Right atrium auricular region (tissue), 2 donors: ENCODE results near the gene IFIT1B. TPM values are rescaled to one million over a fixed set of nuclear protein-coding genes. Genes with fewer than 3 reads are reported as not detected.

ENCODE experiments used
- DNase-seq: peaks from one replicate; pipeline ENCODE4 v3.0.0-alpha.2; 2019; ENCODE audit warnings: low spot score
- H3K27ac ChIP-seq, 2 donors: fragments of 200-600 bp; sonication (generic); 1 replicate in 1 of 2; 2 replicates in 1 of 2; pipeline ENCODE4 v1.5.1; 2016 to 2019
- H3K27me3 ChIP-seq, 2 donors: fragments of 200-600 bp; sonication (generic); one replicate each; pipeline versions ENCODE4 v1.5.1 to v1.6.0; 2017 to 2019
- H3K36me3 ChIP-seq: fragments of 200-600 bp; sonication (generic); one replicate; pipeline ENCODE4 v1.5.1; 2016
- H3K4me1 ChIP-seq, 2 donors: fragments of 200-600 bp; sonication (generic); one replicate each; pipeline versions ENCODE4 v1.5.1 to v1.6.0; 2017 to 2019
- H3K4me3 ChIP-seq, 2 donors: fragments of 200-600 bp; sonication (generic); 1 replicate in 1 of 2; 2 replicates in 1 of 2; pipeline ENCODE4 v1.5.1; 2017 to 2019; ENCODE audit warnings: mild to moderate bottlenecking in 1 of 2, moderate library complexity in 1 of 2
- H3K9me3 ChIP-seq, 2 donors: fragments of 200-600 bp; sonication (generic); one replicate each; pipeline ENCODE4 v1.5.1; 2019
- CTCF ChIP-seq, 2 donors: fragments of 200-600 bp; sonication (generic); IDR thresholded peaks; one replicate each; pipeline ENCODE4 v1.5.1; 2019; ENCODE audit warnings: antibody characterized with exemption in 2 of 2
- total RNA-seq, 2 donors: library from RNA; depleted of rRNA; stranded (reverse); fragments of >200 nt; gene quantifications; one replicate each; pipeline ENCODE4 v1.1.0, GENCODE V29; 2016

IFIT1B gene
- total RNA-seq, 2 donors from 2014 or later, result 0.24 TPM; not detected in 1

- no peak for DNase-seq
- Histone ChIP-seq H3K9me3 (no peaks in the 10 kb centered on the region), H3K36me3 (no peaks in the 10 kb centered on the region), H3K4me3 (no peak overlapping the region), H3K27me3 (no peaks in the 10 kb centered on the region), H3K4me1 (peaks cover 0 to 43% of the 10 kb centered on the region in 2 donors), H3K27ac (no peak overlapping the region)
- no peak for TF ChIP-seq CTCF (IDR thresholded peaks at IDR 0.05)
Measured at GRCh38 chr10:89371079-89371478, 6.8 kb upstream of the IFIT1B start.

GRCh38 chr10:89371987-89372386, 5.9 kb upstream of the IFIT1B start:
- Histone ChIP-seq H3K27ac (no peak overlapping the region), H3K27me3 (no peaks in the 10 kb centered on the region), H3K36me3 (no peaks in the 10 kb centered on the region), H3K4me1 (peaks cover 0 to 43% of the 10 kb centered on the region in 2 donors), H3K9me3 (no peaks in the 10 kb centered on the region), H3K4me3 (no peak overlapping the region)
- TF ChIP-seq CTCF (IDR thresholded peaks at IDR 0.05), result no peak
- DNase-seq, result no peak

- peak overlapping the region; percentile 83 to 87 for H3K27ac ChIP-seq
- no peaks in the 10 kb centered on the region for H3K36me3 ChIP-seq
- H3K4me1 ChIP-seq, result peaks cover 0 to 26% of the 10 kb centered on the region in 2 donors
- DNase-seq, result peak; percentile 97
- no peaks in the 10 kb centered on the region for H3K9me3 ChIP-seq
- H3K4me3 ChIP-seq, result peak overlapping the region in 1 of 2 donors; percentile 7
- H3K27me3 ChIP-seq, result no peaks in the 10 kb centered on the region
- TF ChIP-seq CTCF (IDR thresholded peaks at IDR 0.05), result no peak
Measured at GRCh38 chr10:89373916-89374711, 3.7 kb upstream of the IFIT1B start.

GRCh38 chr10:89374713-89375141, 3.1 kb upstream of the IFIT1B start:
- H3K4me3 ChIP-seq, result peak overlapping the region in 1 of 2 donors; percentile 7
- peak overlapping the region; percentile 83 to 87 for H3K27ac ChIP-seq
- no peak for DNase-seq
- TF ChIP-seq CTCF (IDR thresholded peaks at IDR 0.05), result no peak
- H3K4me1 ChIP-seq, result peaks cover 0 to 22% of the 10 kb centered on the region in 2 donors
- no peaks in the 10 kb centered on the region for H3K36me3 ChIP-seq
- H3K9me3 ChIP-seq, result no peaks in the 10 kb centered on the region
- no peaks in the 10 kb centered on the region for H3K27me3 ChIP-seq

- no peak for TF ChIP-seq CTCF (IDR thresholded peaks at IDR 0.05)
- Histone ChIP-seq H3K27ac (no peak overlapping the region), H3K36me3 (no peaks in the 10 kb centered on the region), H3K9me3 (no peaks in the 10 kb centered on the region), H3K4me1 (peaks cover 0 to 13% of the 10 kb centered on the region in 2 donors), H3K27me3 (no peaks in the 10 kb centered on the region), H3K4me3 (no peak overlapping the region)
- no peak for DNase-seq
Measured at GRCh38 chr10:89379103-89379502, 1.2 kb downstream of the IFIT1B start.
